GM23338 (cell line): ENCODE data around the gene SEMA3E. TPM values are rescaled to one million over a fixed set of nuclear protein-coding genes. Genes with fewer than 3 reads are reported as not detected.

ENCODE experiments used
- CREB1 ChIP-seq: fragments of 250-450 bp; sonication (Bioruptor Pico); IDR thresholded peaks from 2 replicates; pipeline ENCODE4 v1.5.0; 2020; ENCODE audit warnings: low read depth, mild to moderate bottlenecking, moderate library complexity
- CTCF ChIP-seq, 2 experiments: fragments of 200-600 bp in 1 of 2; sonication (generic) in 1 of 2; conservative IDR thresholded peaks; 2 replicates each; pipeline versions ENCODE4 v1.5.1 to v1.6.1; 2016 to 2017; ENCODE audit warnings: antibody characterized with exemption in 2 of 2, low read depth in 2 of 2, mild to moderate bottlenecking in 2 of 2, moderate library complexity in 1 of 2
- JUNB ChIP-seq: IDR thresholded peaks from one replicate; pipeline ENCODE4 v1.6.1; 2016; ENCODE audit warnings: antibody characterized with exemption; ENCODE audit not compliant: unreplicated experiment
- NANOG ChIP-seq: IDR thresholded peaks from 2 replicates; pipeline ENCODE4 v1.6.1; 2016; ENCODE audit warnings: antibody characterized with exemption, borderline replicate concordance
- POLR2AphosphoS5 ChIP-seq: IDR thresholded peaks from 2 replicates; pipeline ENCODE4 v1.6.1; 2016; ENCODE audit warnings: antibody characterized with exemption, low read depth
- STAT1 ChIP-seq: IDR thresholded peaks from one replicate; pipeline ENCODE4 v1.6.1; 2016; ENCODE audit warnings: antibody characterized with exemption; ENCODE audit not compliant: unreplicated experiment
- ZNF114 ChIP-seq: fragments of 250-450 bp; sonication (Bioruptor Pico); IDR thresholded peaks from 2 replicates; pipeline ENCODE4 v1.5.0; 2020; ENCODE audit warnings: mild to moderate bottlenecking, moderate library complexity
- ZNF462 ChIP-seq: fragments of 250-450 bp; sonication (Bioruptor Pico); IDR thresholded peaks from 2 replicates; pipeline ENCODE4 v1.5.0; 2020; ENCODE audit warnings: mild to moderate bottlenecking, moderate library complexity
- polyA plus RNA-seq: library from polyadenylated mRNA; unstranded; fragments of >200 nt; fragmentation: Nextera tagmentation; extraction: Ambion mirVana; gene quantifications from 2 replicates; pipeline ENCODE4 v1.2.1, GENCODE V29; 2016
- total RNA-seq: library from RNA; depleted of rRNA; stranded (reverse); fragments of >200 nt; shearing (Covaris generic); gene quantifications from 2 replicates; pipeline ENCODE4 v1.2.3, GENCODE V29; 2014
- TF ChIP-seq, protein P1 (sequence below): IDR thresholded peaks from one replicate; pipeline ENCODE4 v1.6.1; 2018; ENCODE audit warnings: antibody characterized with exemption; ENCODE audit not compliant: unreplicated experiment

The SEMA3E gene
- total and polyA plus RNA-seq, 2 experiments from 2014 or later: 5.4 to 15.7 TPM

DNA sequence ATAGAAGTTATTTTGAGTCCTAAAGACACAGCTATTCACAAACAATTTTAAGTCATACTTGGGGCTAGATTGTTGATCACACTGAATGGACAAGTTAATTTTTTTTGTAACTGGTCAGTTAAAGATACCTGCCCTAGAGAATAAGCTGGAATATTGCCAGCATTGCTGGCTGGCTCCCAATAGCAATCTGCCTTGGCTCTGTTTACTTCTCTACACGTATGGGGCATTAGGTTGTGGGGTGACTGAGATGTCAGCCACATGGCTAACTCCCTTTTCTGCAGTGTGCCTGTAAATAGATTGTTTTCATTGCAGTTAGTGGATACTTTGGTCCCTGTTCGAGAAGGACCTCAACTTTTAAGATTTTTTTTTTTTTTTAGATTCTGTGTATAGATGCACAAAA lies 128.2 kb downstream of the SEMA3E start (continued):
- TF ChIP-seq ZNF462: no peak
- no peak for TF ChIP-seq STAT1
- TF ChIP-seq CREB1 (CRISPR knock-in tag): no peak
- no peak for TF ChIP-seq ZNF114 (CRISPR knock-in tag)
- no peak for TF ChIP-seq NANOG
- no peak for TF ChIP-seq CTCF (conservative IDR thresholded peaks at IDR 0.05; ENCODE audit: low read depth in 2 of 2)
- TF ChIP-seq, protein P1, sequence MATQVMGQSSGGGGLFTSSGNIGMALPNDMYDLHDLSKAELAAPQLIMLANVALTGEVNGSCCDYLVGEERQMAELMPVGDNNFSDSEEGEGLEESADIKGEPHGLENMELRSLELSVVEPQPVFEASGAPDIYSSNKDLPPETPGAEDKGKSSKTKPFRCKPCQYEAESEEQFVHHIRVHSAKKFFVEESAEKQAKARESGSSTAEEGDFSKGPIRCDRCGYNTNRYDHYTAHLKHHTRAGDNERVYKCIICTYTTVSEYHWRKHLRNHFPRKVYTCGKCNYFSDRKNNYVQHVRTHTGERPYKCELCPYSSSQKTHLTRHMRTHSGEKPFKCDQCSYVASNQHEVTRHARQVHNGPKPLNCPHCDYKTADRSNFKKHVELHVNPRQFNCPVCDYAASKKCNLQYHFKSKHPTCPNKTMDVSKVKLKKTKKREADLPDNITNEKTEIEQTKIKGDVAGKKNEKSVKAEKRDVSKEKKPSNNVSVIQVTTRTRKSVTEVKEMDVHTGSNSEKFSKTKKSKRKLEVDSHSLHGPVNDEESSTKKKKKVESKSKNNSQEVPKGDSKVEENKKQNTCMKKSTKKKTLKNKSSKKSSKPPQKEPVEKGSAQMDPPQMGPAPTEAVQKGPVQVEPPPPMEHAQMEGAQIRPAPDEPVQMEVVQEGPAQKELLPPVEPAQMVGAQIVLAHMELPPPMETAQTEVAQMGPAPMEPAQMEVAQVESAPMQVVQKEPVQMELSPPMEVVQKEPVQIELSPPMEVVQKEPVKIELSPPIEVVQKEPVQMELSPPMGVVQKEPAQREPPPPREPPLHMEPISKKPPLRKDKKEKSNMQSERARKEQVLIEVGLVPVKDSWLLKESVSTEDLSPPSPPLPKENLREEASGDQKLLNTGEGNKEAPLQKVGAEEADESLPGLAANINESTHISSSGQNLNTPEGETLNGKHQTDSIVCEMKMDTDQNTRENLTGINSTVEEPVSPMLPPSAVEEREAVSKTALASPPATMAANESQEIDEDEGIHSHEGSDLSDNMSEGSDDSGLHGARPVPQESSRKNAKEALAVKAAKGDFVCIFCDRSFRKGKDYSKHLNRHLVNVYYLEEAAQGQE: no peak
- no peak for TF ChIP-seq JUNB
- TF ChIP-seq POLR2AphosphoS5: no peak
